ENCODE data around the gene PRG3.

PRG3 gene

DNA sequence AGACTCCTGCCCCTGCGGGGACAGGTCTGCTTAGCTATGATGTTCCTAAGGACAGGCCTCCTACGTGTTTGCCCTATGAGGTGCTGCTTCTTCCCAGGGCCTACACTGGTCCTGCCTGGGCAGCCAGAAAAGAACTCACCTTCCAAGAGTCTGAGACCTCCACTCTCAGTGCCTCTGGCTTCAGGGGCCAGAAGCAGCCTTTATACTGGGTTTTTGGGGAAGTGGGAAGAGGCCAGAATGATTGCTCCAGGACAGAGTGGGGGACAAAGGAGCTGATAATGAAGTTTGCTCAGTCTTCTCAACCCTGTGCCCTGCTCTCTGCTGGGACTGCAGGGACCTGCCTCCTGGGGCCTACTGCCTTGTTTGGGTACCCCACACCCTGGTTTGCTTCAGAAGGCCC is at the start of gene PRG3:
PRG3 (minus strand) TSS at position 176 of the 400 bp plus-strand sequence. CDS start 442 bp downstream, outside the sequence.
- DNase-seq, result no peak

GRCh38 chr11:57429946-57430345 is 49.0 kb upstream of the PRG3 start:
- no peak for DNase-seq

DNA sequence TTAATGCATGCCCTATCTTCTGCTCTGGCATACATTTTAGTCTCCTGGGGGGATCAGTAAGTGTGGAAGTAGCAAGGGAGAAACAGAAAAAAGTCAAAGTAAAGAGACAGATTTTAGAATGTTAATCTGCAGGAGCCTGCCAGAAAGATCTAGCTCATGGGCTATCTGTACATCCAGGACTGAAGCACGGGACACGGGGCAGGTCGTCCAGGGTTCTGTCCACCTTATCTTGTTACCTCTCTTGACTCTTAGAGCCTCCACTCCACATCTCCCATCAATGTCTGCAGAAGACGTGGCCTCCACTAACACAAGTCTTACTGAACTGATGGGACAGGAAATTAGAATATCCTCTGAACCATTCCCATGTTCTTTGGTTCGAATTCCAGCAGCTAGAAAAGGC is 47.7 kb upstream of the PRG3 start:
- no peak for DNase-seq

GRCh38 chr11:57427727-57428082 is 46.8 kb upstream of the PRG3 start:
- no peak for DNase-seq

GRCh38 chr11:57426929-57427726 is 46.2 kb upstream of the PRG3 start, which contains the start of gene SLC43A3:
TSS of gene SLC43A3 (minus strand) at chr11:57427121. CDS start at chr11:57426172, 949 bp downstream.
- DNase-seq, result peak; percentile 78 to 86

DNA sequence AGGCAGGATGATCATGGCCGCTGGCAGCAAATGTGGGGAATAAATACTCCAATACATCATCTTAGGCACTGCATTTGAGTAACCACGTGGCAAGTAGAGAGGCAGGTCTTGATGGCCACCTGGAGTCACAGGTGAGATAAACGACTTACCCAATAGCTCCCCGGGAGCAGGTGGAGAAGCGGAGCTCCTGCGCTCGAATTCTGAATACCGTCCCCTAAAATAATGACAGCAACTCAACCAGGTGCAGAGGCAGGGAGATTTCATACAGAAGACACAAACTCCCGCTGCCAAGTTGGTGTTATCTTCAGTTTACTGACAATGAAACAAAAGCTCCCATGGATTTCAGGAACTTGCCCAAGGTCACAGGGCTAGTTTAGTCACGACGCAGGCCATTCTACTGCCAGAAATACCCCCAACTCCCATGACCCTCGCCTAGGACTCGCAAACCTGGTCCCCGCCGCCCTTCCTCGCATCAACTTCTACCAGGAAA is 45.5 kb upstream of the PRG3 start:
- DNase-seq, result peak in 1 of 2 experiments; percentile 41

DNA sequence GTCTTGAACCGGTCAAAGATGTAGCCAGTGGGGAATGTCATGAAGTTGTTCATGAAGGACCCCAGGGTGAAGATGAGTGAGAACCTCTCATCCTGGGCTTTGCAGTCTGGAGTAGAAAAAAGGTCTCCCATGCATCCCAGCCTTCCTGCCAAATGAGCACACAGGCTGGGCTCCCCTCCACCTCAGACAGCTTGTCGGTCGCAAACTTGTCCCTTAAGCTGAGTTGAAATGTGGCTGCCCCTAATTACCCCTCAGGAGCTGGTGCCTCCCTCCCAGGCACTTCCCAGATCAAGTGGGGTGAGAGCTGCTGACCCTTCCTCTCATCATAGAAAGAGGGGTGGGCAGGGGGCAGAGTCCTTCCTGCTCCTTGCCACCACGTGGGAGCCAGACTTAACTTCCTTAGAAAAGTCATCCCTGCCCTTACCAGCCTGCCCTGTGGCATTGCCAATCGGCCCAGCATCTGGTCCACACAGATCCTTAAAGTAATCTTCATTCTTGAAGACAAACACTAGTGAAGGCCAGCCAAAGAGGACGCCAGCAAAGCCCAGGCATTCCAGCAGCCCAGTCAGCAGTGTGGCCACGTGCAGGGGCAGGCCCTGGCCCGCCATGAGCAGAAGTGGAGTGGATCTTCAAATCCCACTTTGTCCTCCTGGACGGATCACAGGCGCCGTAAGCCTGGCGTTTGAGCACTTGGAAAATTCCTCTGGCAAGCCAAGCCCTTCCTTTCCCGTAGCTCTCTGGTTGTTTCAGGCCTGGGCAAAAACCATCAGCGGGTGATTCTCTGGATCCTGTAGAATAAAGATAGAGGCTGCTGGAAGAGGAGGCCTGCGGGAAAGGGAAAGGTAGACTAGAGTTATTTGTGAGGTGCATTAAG is 44.9 kb upstream of the PRG3 start:
- DNase-seq, result no peak

- peak; percentile 99 for DNase-seq
Observed at GRCh38 chr11:57424792-57425564, 44.0 kb upstream of the PRG3 start.

- DNase-seq, result no peak
Observed at GRCh38 chr11:57424137-57424791, 43.3 kb upstream of the PRG3 start.

GRCh38 chr11:57422669-57423068 is 41.7 kb upstream of the PRG3 start:
- DNase-seq, result no peak

DNA sequence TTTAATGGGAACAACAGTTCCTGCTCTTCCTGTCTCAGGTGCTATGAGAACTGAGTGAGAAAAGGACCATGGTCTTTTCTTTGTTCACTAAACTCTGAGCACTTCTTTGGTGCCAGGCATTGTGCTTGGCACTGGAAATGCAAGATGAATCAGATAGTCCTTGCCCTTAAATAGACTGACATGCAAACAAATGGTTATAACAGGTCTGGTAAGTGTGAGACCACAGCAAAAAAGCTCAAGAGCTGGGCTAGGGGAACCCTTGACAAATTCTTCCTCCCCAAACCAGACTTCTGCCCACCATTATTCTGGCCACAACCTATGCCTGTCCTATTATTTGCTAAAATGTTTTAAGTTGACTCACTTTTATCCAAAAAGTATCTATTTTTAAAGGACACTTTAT is 40.9 kb upstream of the PRG3 start:
- DNase-seq, result no peak

DNA sequence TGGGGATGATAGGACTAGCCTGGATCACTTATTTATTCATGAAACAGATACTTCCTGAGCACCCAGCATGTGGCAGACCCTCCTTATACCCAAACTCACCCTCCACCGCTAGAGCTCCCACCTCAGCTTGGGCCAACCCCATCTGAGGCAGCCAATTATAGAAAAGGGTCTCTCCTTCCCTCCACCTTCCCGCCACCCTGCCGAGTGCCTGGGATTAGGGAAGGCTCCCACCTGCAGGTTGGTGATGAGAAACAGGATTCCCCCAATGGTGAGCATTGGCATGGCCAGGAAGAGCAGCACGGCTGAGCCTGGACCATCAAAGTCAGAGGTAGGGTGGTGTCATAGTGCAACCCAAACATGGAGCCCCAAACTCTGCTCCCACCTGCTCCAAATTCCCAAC is 40.1 kb upstream of the PRG3 start:
- no peak for DNase-seq

DNA sequence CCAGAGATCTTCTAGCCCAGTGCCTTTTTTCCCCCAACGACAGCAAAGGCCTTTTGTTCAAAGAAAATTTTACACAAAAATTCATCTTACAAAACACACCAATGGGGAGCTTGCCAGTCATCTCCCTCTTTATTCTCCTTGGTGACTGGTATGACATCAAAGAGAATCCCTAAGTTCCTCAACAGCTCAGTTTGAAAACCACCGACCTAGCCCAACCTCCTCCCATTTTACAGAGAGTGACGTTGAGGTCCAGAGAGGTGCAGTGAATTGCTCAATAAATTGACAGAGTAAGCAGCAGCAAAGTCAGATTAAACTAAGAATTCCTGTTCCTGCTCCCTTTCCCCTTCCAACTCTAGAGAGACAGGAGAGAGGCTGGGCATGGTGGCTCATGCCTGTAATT is 38.2 kb upstream of the PRG3 start:
- DNase-seq, result no peak

DNA sequence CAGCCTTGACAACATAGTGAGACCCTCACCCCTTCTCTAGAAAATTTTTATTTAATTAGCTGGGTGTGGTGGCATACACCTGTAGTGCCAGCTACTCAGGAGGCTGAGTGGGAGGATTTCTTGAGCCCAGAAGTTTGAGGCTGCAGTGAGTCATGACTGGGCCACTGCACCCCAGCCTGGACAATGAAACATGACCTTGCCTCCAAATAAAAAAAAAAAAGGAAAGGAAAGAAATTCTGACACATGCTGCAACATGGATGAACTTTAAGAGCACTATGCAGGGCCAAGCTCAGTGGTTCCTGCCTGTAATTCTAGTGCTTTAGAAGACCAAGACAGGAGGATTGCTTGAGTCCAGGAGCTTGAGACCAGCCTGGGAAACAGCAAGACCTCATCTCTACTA is 37.2 kb upstream of the PRG3 start:
- DNase-seq, result no peak

DNA sequence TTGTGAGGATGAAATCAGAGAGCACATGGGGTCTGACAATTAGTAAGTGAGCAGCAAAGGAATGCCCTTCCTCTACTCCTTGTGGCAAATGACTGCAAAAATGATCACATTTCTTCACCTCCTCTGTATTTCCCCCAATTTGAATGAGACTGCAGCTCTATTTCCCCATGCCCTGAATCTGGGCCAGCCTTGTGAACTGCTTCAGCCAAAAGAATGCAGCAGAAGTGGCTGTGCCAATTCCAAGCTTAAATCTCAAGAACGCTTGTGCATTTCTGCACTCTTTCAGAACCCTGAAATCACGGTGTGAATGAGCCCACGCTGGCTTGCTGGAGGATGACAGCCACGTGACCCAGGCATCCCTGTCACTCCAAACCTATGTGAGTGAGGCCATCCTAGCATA is 36.1 kb upstream of the PRG3 start:
- DNase-seq, result no peak

GRCh38 chr11:57416436-57416835 is 35.5 kb upstream of the PRG3 start:
- no peak for DNase-seq

DNA sequence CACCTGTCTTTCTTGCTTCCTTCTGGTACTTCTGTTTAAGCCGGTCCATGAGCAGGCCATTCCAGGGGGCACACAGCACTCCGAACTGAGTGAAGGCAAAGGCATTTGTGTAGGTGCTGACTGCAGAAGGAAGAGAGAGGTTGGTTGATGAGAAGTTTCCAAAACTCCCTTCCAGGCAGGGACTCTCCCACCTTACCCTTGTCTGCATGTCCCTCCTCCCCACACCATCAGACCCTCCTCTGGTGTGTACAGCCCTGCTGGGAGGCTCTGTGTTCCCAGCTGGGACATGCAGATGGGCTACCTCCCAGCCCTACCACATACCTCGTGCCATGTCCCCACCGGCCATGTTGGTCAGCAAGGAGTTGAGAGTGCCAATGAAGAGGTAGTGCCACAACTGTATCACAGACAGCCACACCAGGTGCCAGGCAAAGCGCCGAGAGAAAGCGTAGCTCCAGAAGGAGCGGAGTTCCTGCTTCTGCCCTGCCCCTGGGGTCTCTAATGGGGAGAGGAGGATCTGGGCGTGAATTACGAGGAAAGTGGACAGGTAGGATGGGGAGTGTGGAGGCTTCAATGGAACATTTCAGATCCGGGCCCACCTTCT is 33.8 kb upstream of the PRG3 start:
- DNase-seq, result no peak

- DNase-seq, result no peak
Observed at GRCh38 chr11:57413681-57414080, 32.7 kb upstream of the PRG3 start.

- no peak for DNase-seq
Observed at GRCh38 chr11:57410287-57410686, 29.3 kb upstream of the PRG3 start.

DNA sequence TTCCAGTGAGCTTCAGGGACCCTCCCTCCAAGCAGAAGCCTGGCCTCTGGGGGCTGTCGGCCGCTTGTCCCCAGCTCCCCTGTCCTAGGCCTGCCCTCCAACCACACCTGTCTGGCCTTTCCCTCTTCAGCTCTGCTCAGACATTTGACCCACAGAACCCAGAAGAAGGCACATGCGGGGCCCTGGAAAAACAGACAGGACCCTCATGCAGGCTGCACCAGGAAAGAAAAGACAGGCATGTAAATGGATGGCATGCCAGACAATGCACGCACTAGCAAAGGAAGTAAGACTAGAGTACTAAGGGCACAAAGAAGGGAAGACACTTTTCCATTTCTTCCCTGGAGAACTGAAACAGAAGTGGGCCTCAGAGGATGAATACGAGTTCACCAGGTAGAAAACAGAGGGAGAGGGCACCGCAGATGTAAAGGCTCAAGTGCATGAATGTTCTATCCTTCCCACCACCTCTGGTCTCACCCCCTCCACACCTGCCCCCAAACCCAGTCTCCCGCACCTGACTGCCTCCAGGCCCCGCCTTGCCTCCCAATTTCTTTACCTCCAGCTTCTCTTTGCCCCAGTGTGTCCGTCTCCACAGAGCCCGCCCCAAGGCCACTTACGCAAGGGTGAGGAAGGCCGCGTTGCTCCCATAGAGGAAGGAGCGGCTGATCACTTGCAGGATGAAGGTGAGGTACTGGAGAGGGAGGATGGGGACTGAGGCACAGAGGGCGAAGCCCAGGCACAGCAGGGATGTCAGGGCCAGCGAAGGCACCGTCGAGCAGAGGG is 28.6 kb upstream of the PRG3 start:
- no peak for DNase-seq

DNA sequence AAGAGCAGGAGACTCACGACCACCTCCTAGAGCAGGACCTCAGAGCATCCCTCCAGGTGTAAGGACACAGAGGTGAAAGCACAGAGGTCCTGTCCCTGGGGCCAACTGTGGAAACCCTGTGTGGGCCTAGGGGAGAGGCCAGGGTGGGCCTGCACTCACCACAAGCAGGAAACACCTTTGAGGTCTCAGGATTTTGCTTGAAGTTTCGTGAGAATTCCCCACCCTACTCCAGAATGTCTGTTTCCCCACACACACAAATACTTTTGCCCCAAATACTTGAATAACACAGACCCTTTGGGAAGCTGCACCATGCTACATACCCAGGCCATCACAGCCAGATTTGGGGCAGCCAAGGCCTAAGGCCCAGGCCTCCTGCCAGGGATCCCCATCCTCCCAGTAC is 27.8 kb upstream of the PRG3 start:
- no peak for DNase-seq
